ENCODE measurements around the gene SMCHD1. TPM values are rescaled to one million over a fixed set of nuclear protein-coding genes. Genes with fewer than 3 reads are reported as not detected.
A peak's percentile ranks its signal among the peaks of the same experiment; 100 is the strongest.

The SMCHD1 gene
- total RNA-seq, result 10 to 100 TPM; 13.9 to 31.0 (median 17.3) TPM
- long read RNA-seq, partial matches to known transcripts, result 3 of 4 reads
- long read RNA-seq, other reads (novel, unspliced or antisense), result 0 of 4 reads

DNA sequence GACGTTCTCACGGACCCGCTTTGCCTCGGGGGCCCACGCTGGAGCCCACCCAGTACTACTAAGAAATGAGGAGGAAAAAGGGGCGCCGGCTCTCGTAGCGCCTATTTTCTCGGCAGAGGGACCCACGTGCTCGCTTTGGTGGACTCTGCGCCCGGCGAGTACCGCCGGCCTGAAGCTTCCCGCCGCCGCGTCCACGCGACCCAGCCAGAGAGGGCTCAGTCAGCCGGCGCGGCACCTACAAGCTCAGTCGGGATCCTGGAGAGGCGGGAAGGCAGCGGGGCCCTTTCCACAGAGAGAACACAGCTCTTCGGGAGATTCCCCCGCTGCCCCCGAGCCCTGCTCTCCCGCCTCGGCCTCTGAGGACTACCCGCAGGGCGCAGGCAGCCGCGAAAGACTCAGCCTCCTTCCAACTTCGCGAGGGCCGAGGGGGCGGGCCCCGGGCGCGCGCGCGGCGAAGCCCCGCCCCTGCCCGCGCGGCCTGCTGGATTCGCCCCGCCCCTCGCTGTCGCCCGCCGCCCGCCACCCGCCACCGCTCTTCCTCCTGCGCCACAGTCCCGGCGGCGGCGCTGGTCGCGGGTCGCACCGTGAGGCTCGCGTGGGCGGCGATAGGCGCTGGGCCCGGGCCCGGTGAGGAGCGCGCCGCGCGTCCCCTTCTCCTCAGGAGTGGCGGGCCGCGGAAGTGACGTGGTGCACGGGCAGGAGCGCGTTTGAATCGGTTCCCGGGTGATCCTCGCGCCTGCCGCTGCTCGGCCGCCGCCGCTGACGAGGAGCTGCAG lies at the start of gene SMCHD1:
SMCHD1 (plus strand) TSS at position 549 of the 776 bp plus-strand sequence. CDS start 350 bp downstream, outside the sequence.
- Histone ChIP-seq H3K27me3 (no peaks in the 10 kb centered on the region), H3K4me3 (peak within 1 kb of the TSS; percentile 68 to 88 (median 73)), H3K9me3 (no peaks in the 10 kb centered on the region), H3K27ac (peak within 1 kb of the TSS; percentile 95 to 96 (median 95)), H3K4me1 (peaks cover 0 to 19% (median 8%) of the 10 kb centered on the region in 4 donors), H3K36me3 (no peaks in the 10 kb centered on the region)
- DNase-seq (peak; percentile 95 to 97 (median 95)), ATAC-seq (peak; percentile 80 to 92 (median 88))
- peak; percentile 97 for TF ChIP-seq POLR2A (IDR thresholded peaks at IDR 0.05)
- TF ChIP-seq, protein P1, sequence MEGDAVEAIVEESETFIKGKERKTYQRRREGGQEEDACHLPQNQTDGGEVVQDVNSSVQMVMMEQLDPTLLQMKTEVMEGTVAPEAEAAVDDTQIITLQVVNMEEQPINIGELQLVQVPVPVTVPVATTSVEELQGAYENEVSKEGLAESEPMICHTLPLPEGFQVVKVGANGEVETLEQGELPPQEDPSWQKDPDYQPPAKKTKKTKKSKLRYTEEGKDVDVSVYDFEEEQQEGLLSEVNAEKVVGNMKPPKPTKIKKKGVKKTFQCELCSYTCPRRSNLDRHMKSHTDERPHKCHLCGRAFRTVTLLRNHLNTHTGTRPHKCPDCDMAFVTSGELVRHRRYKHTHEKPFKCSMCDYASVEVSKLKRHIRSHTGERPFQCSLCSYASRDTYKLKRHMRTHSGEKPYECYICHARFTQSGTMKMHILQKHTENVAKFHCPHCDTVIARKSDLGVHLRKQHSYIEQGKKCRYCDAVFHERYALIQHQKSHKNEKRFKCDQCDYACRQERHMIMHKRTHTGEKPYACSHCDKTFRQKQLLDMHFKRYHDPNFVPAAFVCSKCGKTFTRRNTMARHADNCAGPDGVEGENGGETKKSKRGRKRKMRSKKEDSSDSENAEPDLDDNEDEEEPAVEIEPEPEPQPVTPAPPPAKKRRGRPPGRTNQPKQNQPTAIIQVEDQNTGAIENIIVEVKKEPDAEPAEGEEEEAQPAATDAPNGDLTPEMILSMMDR (IDR thresholded peaks at IDR 0.05), result no peak
- WGBS (ENCODE audit: insufficient coverage, low coverage, low lambda C conversion rate, missing lambda C conversion rate), result 0% methylated on average over 17 of the region's 100 CpGs
- intact Hi-C loops (cut with DNase I), result no loop called here

DNA sequence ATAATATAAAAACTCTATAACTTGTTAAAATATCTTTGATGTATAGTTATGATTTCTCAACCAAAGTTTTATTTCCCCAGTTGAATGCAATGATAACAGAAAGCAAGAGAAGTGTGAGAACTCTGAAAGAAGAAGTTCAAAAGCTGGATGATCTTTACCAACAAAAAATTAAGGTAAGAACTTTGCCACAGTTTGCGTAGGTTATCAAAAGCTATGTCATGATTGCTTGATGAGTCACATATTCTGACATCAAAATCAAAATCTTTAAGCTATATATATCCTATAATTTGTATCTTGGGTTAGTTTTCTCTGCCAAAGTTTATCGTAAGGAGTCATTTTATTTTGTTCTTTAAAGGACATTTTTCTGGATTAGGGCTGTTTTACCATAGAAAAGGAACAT lies 49.2 kb upstream of the SMCHD1 start:
- Histone ChIP-seq H3K4me1 (peaks cover 0 to 6% (median 0%) of the 10 kb centered on the region in 4 donors), H3K4me3 (no peak overlapping the region), H3K36me3 (no peaks in the 10 kb centered on the region), H3K27me3 (no peaks in the 10 kb centered on the region), H3K9me3 (no peaks in the 10 kb centered on the region), H3K27ac (peak overlapping the region in 1 of 3 donors; percentile 28)
- intact Hi-C loops (cut with DNase I), result no loop called here
- no peak for TF ChIP-seq POLR2A (IDR thresholded peaks at IDR 0.05)
- WGBS (ENCODE audit: insufficient coverage, low coverage, low lambda C conversion rate, missing lambda C conversion rate), result 81% methylated on average over 2 of the region's 2 CpGs
- peak in 1 of 4 donors; percentile 23 for ATAC-seq
- DNase-seq, result no peak

DNA sequence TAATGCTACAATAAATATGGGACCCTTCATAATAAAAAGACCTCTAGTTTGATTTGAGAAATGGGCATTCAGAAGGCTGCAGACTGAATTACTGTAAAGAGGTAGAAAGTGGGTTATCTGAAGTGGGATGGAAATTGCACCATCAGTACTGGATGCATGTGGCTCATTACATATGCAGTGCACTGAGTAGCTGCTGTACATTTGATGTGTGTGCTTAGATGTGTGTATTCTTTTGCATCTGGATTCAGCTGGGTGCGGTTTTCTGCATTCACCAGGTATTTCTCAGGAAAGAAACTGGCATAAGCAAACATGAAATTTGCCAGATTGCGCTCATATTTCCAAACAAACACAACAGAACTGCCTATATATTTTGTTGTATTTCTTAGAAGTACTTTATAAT lies 45.9 kb upstream of the SMCHD1 start:
- DNase-seq (no peak), ATAC-seq (no peak)
- intact Hi-C loops (cut with DNase I), result no loop called here
- Histone ChIP-seq H3K27me3 (no peaks in the 10 kb centered on the region), H3K4me1 (peaks cover 0 to 6% (median 0%) of the 10 kb centered on the region in 4 donors), H3K9me3 (no peaks in the 10 kb centered on the region), H3K27ac (no peak overlapping the region), H3K4me3 (no peak overlapping the region), H3K36me3 (no peaks in the 10 kb centered on the region)
- WGBS (ENCODE audit: insufficient coverage, low coverage, low lambda C conversion rate, missing lambda C conversion rate), result 100% methylated on average over 2 of the region's 2 CpGs
- TF ChIP-seq POLR2A (IDR thresholded peaks at IDR 0.05), result no peak
- TF ChIP-seq, protein P1 (IDR thresholded peaks at IDR 0.05), result no peak

- DNase-seq (no peak), ATAC-seq (no peak)
- intact Hi-C loops (cut with DNase I), result no loop called here
- H3K4me3 ChIP-seq, result no peak overlapping the region
- 72% methylated on average over 5 of the region's 5 CpGs for WGBS (ENCODE audit: insufficient coverage, low coverage, low lambda C conversion rate, missing lambda C conversion rate)
- H3K36me3 ChIP-seq, result no peaks in the 10 kb centered on the region
- no peak for TF ChIP-seq POLR2A (IDR thresholded peaks at IDR 0.05)
- TF ChIP-seq, protein P1 (IDR thresholded peaks at IDR 0.05), result no peak
- no peaks in the 10 kb centered on the region for H3K9me3 ChIP-seq
- no peak overlapping the region for H3K27ac ChIP-seq
- no peaks in the 10 kb centered on the region for H3K27me3 ChIP-seq
- H3K4me1 ChIP-seq, result peaks cover 0 to 2% (median 0%) of the 10 kb centered on the region in 4 donors
Measured at GRCh38 chr18:2610549-2610948, 45.0 kb upstream of the SMCHD1 start.

DNA sequence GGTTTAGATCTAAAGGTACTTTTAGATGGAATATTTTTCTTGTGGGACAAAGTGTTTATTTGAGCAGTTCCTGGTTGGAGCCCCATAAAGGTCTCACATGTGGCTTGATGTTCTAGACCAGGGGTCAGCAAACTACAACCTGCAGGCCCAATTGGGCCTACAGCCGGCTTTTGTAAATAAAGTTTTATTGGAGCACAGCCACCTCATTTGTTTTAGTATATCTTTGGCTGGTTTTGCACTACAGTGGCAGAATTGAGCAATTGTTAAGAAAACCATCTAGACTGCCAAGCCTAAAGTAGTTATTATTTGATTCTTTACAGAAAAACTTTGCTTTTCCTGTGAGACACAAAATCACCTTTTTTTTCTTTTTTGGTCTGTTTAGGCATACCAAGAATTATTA lies 42.5 kb upstream of the SMCHD1 start:
- H3K27ac ChIP-seq, result no peak overlapping the region
- TF ChIP-seq POLR2A (IDR thresholded peaks at IDR 0.05), result no peak
- TF ChIP-seq, protein P1 (IDR thresholded peaks at IDR 0.05), result no peak
- H3K4me1 ChIP-seq, result no peaks in the 10 kb centered on the region
- no peak overlapping the region for H3K4me3 ChIP-seq
- DNase-seq (no peak), ATAC-seq (peak in 1 of 4 donors; percentile 69)
- intact Hi-C loops (cut with DNase I), result no loop called here
- WGBS (ENCODE audit: insufficient coverage, low coverage, low lambda C conversion rate, missing lambda C conversion rate), result 18% methylated on average over 1 of the region's 1 CpG
- no peaks in the 10 kb centered on the region for H3K9me3 ChIP-seq
- no peaks in the 10 kb centered on the region for H3K27me3 ChIP-seq
- H3K36me3 ChIP-seq, result no peaks in the 10 kb centered on the region

Measured in right lobe of liver (tissue), 6 donors.